Measurements from ENCODE around the gene PHACTR2. TPM values are rescaled to one million over a fixed set of nuclear protein-coding genes. Genes with fewer than 3 reads are reported as not detected.

Gene PHACTR2
- total RNA-seq, 2 donors from 2014 or later: 42.5 to 46.9 TPM

GRCh38 chr6:143677577-143677890, 231 bp upstream of the PHACTR2 start:
- Histone ChIP-seq H3K9ac (ENCODE audit: low read depth in 2 of 2, low read length in 2 of 2) (no peak overlapping the region), H3K27me3 (no peaks in the 10 kb centered on the region), H3K27ac (peak overlapping the region; percentile 19), H3K9me3 (no peaks in the 10 kb centered on the region), H3K4me1 (no peaks in the 10 kb centered on the region), H3K4me3 (peak overlapping the region; percentile 70), H3K36me3 (no peaks in the 10 kb centered on the region)
- intact Hi-C loops (cut with DNase I): no loop called here
- no peak for TF ChIP-seq CTCF (IDR thresholded peaks at IDR 0.05)
- no peak for DNase-seq

- TF ChIP-seq CTCF (IDR thresholded peaks at IDR 0.05): no peak
- Histone ChIP-seq H3K9ac (ENCODE audit: low read depth in 2 of 2, low read length in 2 of 2) (peak overlapping the region in 1 of 2 donors; percentile 89), H3K36me3 (no peaks in the 10 kb centered on the region), H3K27me3 (no peaks in the 10 kb centered on the region), H3K27ac (peak overlapping the region; percentile 77), H3K9me3 (no peaks in the 10 kb centered on the region), H3K4me1 (no peaks in the 10 kb centered on the region), H3K4me3 (peak overlapping the region; percentile 70)
- DNase-seq: no peak
- intact Hi-C loops (cut with DNase I): no loop called here
Observed at GRCh38 chr6:143679041-143679440, 1.3 kb downstream of the PHACTR2 start.

GRCh38 chr6:143680141-143680540, 2.4 kb downstream of the PHACTR2 start:
- H3K36me3 ChIP-seq: no peaks in the 10 kb centered on the region
- DNase-seq: no peak
- no peak overlapping the region for H3K27ac ChIP-seq
- H3K27me3 ChIP-seq: no peaks in the 10 kb centered on the region
- no peaks in the 10 kb centered on the region for H3K4me1 ChIP-seq
- H3K9ac ChIP-seq (ENCODE audit: low read depth in 2 of 2, low read length in 2 of 2): no peak overlapping the region
- TF ChIP-seq CTCF (IDR thresholded peaks at IDR 0.05): no peak
- no peaks in the 10 kb centered on the region for H3K9me3 ChIP-seq
- no peak overlapping the region for H3K4me3 ChIP-seq
- intact Hi-C loops (cut with DNase I): no loop called here

- Histone ChIP-seq H3K36me3 (no peaks in the 10 kb centered on the region), H3K4me3 (no peak overlapping the region), H3K4me1 (peaks cover 6% of the 10 kb centered on the region), H3K27me3 (no peaks in the 10 kb centered on the region), H3K9ac (ENCODE audit: low read depth in 2 of 2, low read length in 2 of 2) (no peak overlapping the region), H3K27ac (no peak overlapping the region), H3K9me3 (no peaks in the 10 kb centered on the region)
- no peak for DNase-seq
- TF ChIP-seq CTCF (IDR thresholded peaks at IDR 0.05): no peak
- intact Hi-C loops (cut with DNase I): no loop called here
Observed at GRCh38 chr6:143682805-143683204, 5.0 kb downstream of the PHACTR2 start.

- H3K27me3 ChIP-seq: no peaks in the 10 kb centered on the region
- no peak overlapping the region for H3K9ac ChIP-seq (ENCODE audit: low read depth in 2 of 2, low read length in 2 of 2)
- H3K4me1 ChIP-seq: peaks cover 6% of the 10 kb centered on the region
- no peak overlapping the region for H3K27ac ChIP-seq
- DNase-seq: no peak
- no peak for TF ChIP-seq CTCF (IDR thresholded peaks at IDR 0.05)
- no peak overlapping the region for H3K4me3 ChIP-seq
- no peaks in the 10 kb centered on the region for H3K36me3 ChIP-seq
- H3K9me3 ChIP-seq: no peaks in the 10 kb centered on the region
- intact Hi-C loops (cut with DNase I): no loop called here
Observed at GRCh38 chr6:143684486-143684885, 6.7 kb downstream of the PHACTR2 start.

GRCh38 chr6:143685653-143686052, 7.9 kb downstream of the PHACTR2 start:
- H3K9me3 ChIP-seq: no peaks in the 10 kb centered on the region
- no peak overlapping the region for H3K9ac ChIP-seq (ENCODE audit: low read depth in 2 of 2, low read length in 2 of 2)
- H3K36me3 ChIP-seq: no peaks in the 10 kb centered on the region
- no peak for DNase-seq
- no peak overlapping the region for H3K4me3 ChIP-seq
- TF ChIP-seq CTCF (IDR thresholded peaks at IDR 0.05): no peak
- H3K4me1 ChIP-seq: peaks cover 6% of the 10 kb centered on the region
- H3K27me3 ChIP-seq: no peaks in the 10 kb centered on the region
- H3K27ac ChIP-seq: no peak overlapping the region
- intact Hi-C loops (cut with DNase I): no loop called here
